GM23338 (cell line): Measurements from ENCODE around the gene FBXO24. TPM values are rescaled to one million over a fixed set of nuclear protein-coding genes. Genes with fewer than 3 reads are reported as not detected.

ENCODE experiments used
- ATAC-seq: fragments of 200-7000 bp; cut with Tn5 transposase; 3 replicates; pipeline ENCODE4 v1.9.1; 2020
- DNase-seq: peaks from one replicate; pipeline ENCODE4 v3.0.0-alpha.2; 2015; ENCODE audit warnings: low spot score
- H2AFZ ChIP-seq: fragments of 200-600 bp; sonication (generic); 2 replicates; pipeline ENCODE4 v1.8.0; 2016; ENCODE audit warnings: antibody characterized with exemption, mild to moderate bottlenecking, moderate library complexity
- H3F3A ChIP-seq: fragments of 200-600 bp; sonication (generic); replicated peaks from 2 replicates; pipeline ENCODE4 v1.8.0; 2017; ENCODE audit warnings: antibody characterized with exemption, mixed run types, low read depth
- H3K27ac ChIP-seq: fragments of 200-600 bp; sonication (generic); 2 replicates; pipeline ENCODE4 v1.6.1; 2016; ENCODE audit warnings: low read depth
- H3K27me3 ChIP-seq: fragments of 200-600 bp; sonication (generic); 2 replicates; pipeline ENCODE4 v1.8.0; 2016; ENCODE audit warnings: mild to moderate bottlenecking, mixed run types, moderate library complexity; ENCODE audit not compliant: insufficient read depth
- H3K36me3 ChIP-seq: fragments of 200-600 bp; sonication (generic); 2 replicates; pipeline ENCODE4 v1.8.0; 2016; ENCODE audit warnings: mild to moderate bottlenecking; ENCODE audit not compliant: insufficient read depth
- H3K4me1 ChIP-seq: fragments of 200-600 bp; sonication (generic); 2 replicates; pipeline ENCODE4 v1.8.0; 2016; ENCODE audit warnings: mild to moderate bottlenecking, moderate library complexity; ENCODE audit not compliant: insufficient read depth
- H3K4me2 ChIP-seq: fragments of 200-600 bp; sonication (generic); 2 replicates; pipeline ENCODE4 v1.7.1; 2017; ENCODE audit warnings: mixed run types
- H3K4me3 ChIP-seq: fragments of 200-600 bp; sonication (generic); 2 replicates; pipeline ENCODE4 v1.6.1; 2016; ENCODE audit warnings: mixed run types
- H3K79me2 ChIP-seq: fragments of 200-600 bp; sonication (generic); replicated peaks from 2 replicates; pipeline ENCODE4 v1.8.0; 2017; ENCODE audit warnings: mild to moderate bottlenecking; ENCODE audit not compliant: insufficient read depth
- H3K9me2 ChIP-seq: fragments of 200-600 bp; sonication (generic); 2 replicates; pipeline ENCODE4 v1.8.0; 2017; ENCODE audit not compliant: insufficient read depth
- H4K20me1 ChIP-seq: fragments of 200-600 bp; sonication (generic); replicated peaks from 2 replicates; pipeline ENCODE4 v1.8.0; 2017; ENCODE audit warnings: mild to moderate bottlenecking; ENCODE audit not compliant: insufficient read depth
- H3K27ac Mint-ChIP-seq: 2 replicates; pipeline ENCODE4 v1.8.0; 2020; ENCODE audit warnings: inconsistent platforms, mild to moderate bottlenecking, moderate library complexity, mixed read lengths
- H3K27me3 Mint-ChIP-seq: 3 replicates; pipeline ENCODE4 v1.8.0; 2022; ENCODE audit warnings: low read depth, mild to moderate bottlenecking, moderate library complexity, mixed read lengths, inconsistent platforms; ENCODE audit not compliant: insufficient read depth, poor library complexity
- H3K36me3 Mint-ChIP-seq: 3 replicates; pipeline ENCODE4 v1.8.0; 2021; ENCODE audit warnings: low read depth, mild to moderate bottlenecking, inconsistent platforms, moderate library complexity, mixed read lengths
- H3K4me1 Mint-ChIP-seq: 3 replicates; pipeline ENCODE4 v1.8.0; 2020; ENCODE audit warnings: mild to moderate bottlenecking, inconsistent platforms, mixed read lengths
- H3K4me3 Mint-ChIP-seq: 3 replicates; pipeline ENCODE4 v1.8.0; 2021; ENCODE audit warnings: moderate library complexity, mild to moderate bottlenecking, inconsistent platforms, mixed read lengths
- H3K9me3 Mint-ChIP-seq: 3 replicates; pipeline ENCODE4 v1.8.0; 2020; ENCODE audit warnings: moderate library complexity, mild to moderate bottlenecking, inconsistent platforms, mixed read lengths
- EZH2 ChIP-seq: fragments of 200-600 bp; sonication (generic); IDR thresholded peaks from one replicate; pipeline ENCODE4 v1.8.0; 2017; ENCODE audit warnings: antibody characterized with exemption, mild to moderate bottlenecking, low read depth; ENCODE audit not compliant: unreplicated experiment
- NANOG ChIP-seq: IDR thresholded peaks from 2 replicates; pipeline ENCODE4 v1.6.1; 2016; ENCODE audit warnings: antibody characterized with exemption, borderline replicate concordance
- POLR2AphosphoS5 ChIP-seq: IDR thresholded peaks from 2 replicates; pipeline ENCODE4 v1.6.1; 2016; ENCODE audit warnings: antibody characterized with exemption, low read depth
- STAT1 ChIP-seq: IDR thresholded peaks from one replicate; pipeline ENCODE4 v1.6.1; 2016; ENCODE audit warnings: antibody characterized with exemption; ENCODE audit not compliant: unreplicated experiment
- ZNF114 ChIP-seq: fragments of 250-450 bp; sonication (Bioruptor Pico); IDR thresholded peaks from 2 replicates; pipeline ENCODE4 v1.5.0; 2020; ENCODE audit warnings: mild to moderate bottlenecking, moderate library complexity
- ZNF331 ChIP-seq: fragments of 250-450 bp; sonication (Bioruptor Pico); IDR thresholded peaks from 2 replicates; pipeline ENCODE4 v1.5.0; 2020; ENCODE audit warnings: low read depth, mild to moderate bottlenecking, moderate library complexity
- polyA plus RNA-seq: library from polyadenylated mRNA; unstranded; fragments of >200 nt; fragmentation: Nextera tagmentation; extraction: Ambion mirVana; gene quantifications from 2 replicates; pipeline ENCODE4 v1.2.1, GENCODE V29; 2016
- total RNA-seq: library from RNA; depleted of rRNA; stranded (reverse); fragments of >200 nt; shearing (Covaris generic); gene quantifications from 2 replicates; pipeline ENCODE4 v1.2.3, GENCODE V29; 2014
- TF ChIP-seq, protein P1 (sequence below): IDR thresholded peaks from 2 replicates; pipeline ENCODE4 v1.6.1; 2016; ENCODE audit warnings: antibody characterized with exemption
- TF ChIP-seq, protein P2 (sequence below), 2 experiments: fragments of 200-600 bp in 1 of 2; sonication (generic) in 1 of 2; conservative IDR thresholded peaks; 2 replicates each; pipeline versions ENCODE4 v1.5.1 to v1.6.1; 2016 to 2017; ENCODE audit warnings: antibody characterized with exemption in 2 of 2, low read depth in 2 of 2, mild to moderate bottlenecking in 2 of 2, moderate library complexity in 1 of 2
- TF ChIP-seq, protein P3 (sequence below): IDR thresholded peaks from one replicate; pipeline ENCODE4 v1.6.1; 2018; ENCODE audit warnings: antibody characterized with exemption; ENCODE audit not compliant: unreplicated experiment
- TF ChIP-seq, protein P4 (sequence below): fragments of 250-450 bp; sonication (Bioruptor Pico); IDR thresholded peaks from 2 replicates; pipeline ENCODE4 v1.5.0; 2020; ENCODE audit warnings: mild to moderate bottlenecking, moderate library complexity

The FBXO24 gene
- total and polyA plus RNA-seq, 2 experiments from 2014 or later = 2.1 to 2.4 TPM

DNA sequence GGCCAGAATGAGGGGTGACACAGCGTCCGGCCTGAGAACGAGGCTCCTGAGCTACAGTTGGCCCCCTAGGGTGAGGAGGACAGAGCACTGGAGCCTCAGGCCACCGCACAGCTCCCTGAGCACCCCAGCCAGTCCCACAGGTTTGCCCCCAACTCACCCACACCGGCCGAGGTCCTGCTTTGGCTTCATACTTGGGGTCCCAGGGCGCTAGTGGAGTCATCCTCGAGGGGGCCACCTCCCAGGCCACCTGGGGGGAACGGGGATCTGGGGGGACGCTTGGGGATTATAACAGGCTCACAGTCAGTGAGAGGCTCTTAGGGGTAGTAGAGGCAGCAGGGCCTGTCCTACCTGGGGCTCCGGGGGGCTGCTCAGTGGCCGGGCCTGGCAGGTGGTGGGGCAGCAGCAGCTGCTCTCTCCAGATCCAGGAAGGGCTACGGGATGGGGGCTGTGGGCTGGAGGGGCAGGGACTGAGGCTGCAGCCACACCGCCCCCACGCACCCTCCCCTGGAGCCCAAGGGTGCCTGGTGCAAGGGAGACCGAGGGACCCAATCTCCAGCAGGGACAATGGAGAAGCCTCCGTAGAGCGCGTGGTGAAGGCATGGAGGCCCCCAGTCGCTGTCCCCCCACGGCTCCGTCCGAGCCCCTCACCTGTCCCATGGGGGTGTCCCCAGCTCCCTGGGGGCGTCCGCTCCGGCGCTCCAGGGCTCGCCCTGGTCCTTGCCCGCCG is 13.0 kb upstream of the FBXO24 start:
- H3K4me2 ChIP-seq = no peak overlapping the region
- Mint-ChIP-seq H3K4me1 (peaks cover 29% of the 10 kb centered on the region), H3K4me3 (no peak overlapping the region), H3K27ac (no peak overlapping the region), H3K36me3 (peaks cover 12% of the 10 kb centered on the region), H3K27me3 (peaks cover 36% of the 10 kb centered on the region), H3K9me3 (no peaks in the 10 kb centered on the region)
- H3K27ac ChIP-seq = no peak overlapping the region
- H2AFZ ChIP-seq = no peak overlapping the region
- no peaks in the 10 kb centered on the region for H3K79me2 ChIP-seq
- DNase-seq (no peak), ATAC-seq (no peak)
- no peak overlapping the region for H3K4me3 ChIP-seq
- H3F3A ChIP-seq = peaks cover 12% of the 10 kb centered on the region; the same call in 1 of the 2 replicates
- no peaks in the 10 kb centered on the region for H3K9me2 ChIP-seq
- peaks cover 13% of the 10 kb centered on the region; the same call in 1 of the 2 replicates for H3K27me3 ChIP-seq
- H4K20me1 ChIP-seq = no peaks in the 10 kb centered on the region
- peaks cover 29% of the 10 kb centered on the region for H3K4me1 ChIP-seq
- TF ChIP-seq STAT1 (no peak), ZNF331 (no peak), ZNF114 (CRISPR knock-in tag) (no peak), NANOG (no peak), POLR2AphosphoS5 (no peak), EZH2 (no peak)
- TF ChIP-seq, protein P1, sequence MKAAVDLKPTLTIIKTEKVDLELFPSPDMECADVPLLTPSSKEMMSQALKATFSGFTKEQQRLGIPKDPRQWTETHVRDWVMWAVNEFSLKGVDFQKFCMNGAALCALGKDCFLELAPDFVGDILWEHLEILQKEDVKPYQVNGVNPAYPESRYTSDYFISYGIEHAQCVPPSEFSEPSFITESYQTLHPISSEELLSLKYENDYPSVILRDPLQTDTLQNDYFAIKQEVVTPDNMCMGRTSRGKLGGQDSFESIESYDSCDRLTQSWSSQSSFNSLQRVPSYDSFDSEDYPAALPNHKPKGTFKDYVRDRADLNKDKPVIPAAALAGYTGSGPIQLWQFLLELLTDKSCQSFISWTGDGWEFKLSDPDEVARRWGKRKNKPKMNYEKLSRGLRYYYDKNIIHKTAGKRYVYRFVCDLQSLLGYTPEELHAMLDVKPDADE = no peak
- TF ChIP-seq, protein P2, sequence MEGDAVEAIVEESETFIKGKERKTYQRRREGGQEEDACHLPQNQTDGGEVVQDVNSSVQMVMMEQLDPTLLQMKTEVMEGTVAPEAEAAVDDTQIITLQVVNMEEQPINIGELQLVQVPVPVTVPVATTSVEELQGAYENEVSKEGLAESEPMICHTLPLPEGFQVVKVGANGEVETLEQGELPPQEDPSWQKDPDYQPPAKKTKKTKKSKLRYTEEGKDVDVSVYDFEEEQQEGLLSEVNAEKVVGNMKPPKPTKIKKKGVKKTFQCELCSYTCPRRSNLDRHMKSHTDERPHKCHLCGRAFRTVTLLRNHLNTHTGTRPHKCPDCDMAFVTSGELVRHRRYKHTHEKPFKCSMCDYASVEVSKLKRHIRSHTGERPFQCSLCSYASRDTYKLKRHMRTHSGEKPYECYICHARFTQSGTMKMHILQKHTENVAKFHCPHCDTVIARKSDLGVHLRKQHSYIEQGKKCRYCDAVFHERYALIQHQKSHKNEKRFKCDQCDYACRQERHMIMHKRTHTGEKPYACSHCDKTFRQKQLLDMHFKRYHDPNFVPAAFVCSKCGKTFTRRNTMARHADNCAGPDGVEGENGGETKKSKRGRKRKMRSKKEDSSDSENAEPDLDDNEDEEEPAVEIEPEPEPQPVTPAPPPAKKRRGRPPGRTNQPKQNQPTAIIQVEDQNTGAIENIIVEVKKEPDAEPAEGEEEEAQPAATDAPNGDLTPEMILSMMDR (conservative IDR thresholded peaks at IDR 0.05; ENCODE audit: low read depth in 2 of 2) = no peak
- TF ChIP-seq, protein P3, sequence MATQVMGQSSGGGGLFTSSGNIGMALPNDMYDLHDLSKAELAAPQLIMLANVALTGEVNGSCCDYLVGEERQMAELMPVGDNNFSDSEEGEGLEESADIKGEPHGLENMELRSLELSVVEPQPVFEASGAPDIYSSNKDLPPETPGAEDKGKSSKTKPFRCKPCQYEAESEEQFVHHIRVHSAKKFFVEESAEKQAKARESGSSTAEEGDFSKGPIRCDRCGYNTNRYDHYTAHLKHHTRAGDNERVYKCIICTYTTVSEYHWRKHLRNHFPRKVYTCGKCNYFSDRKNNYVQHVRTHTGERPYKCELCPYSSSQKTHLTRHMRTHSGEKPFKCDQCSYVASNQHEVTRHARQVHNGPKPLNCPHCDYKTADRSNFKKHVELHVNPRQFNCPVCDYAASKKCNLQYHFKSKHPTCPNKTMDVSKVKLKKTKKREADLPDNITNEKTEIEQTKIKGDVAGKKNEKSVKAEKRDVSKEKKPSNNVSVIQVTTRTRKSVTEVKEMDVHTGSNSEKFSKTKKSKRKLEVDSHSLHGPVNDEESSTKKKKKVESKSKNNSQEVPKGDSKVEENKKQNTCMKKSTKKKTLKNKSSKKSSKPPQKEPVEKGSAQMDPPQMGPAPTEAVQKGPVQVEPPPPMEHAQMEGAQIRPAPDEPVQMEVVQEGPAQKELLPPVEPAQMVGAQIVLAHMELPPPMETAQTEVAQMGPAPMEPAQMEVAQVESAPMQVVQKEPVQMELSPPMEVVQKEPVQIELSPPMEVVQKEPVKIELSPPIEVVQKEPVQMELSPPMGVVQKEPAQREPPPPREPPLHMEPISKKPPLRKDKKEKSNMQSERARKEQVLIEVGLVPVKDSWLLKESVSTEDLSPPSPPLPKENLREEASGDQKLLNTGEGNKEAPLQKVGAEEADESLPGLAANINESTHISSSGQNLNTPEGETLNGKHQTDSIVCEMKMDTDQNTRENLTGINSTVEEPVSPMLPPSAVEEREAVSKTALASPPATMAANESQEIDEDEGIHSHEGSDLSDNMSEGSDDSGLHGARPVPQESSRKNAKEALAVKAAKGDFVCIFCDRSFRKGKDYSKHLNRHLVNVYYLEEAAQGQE = no peak
- TF ChIP-seq, protein P4, sequence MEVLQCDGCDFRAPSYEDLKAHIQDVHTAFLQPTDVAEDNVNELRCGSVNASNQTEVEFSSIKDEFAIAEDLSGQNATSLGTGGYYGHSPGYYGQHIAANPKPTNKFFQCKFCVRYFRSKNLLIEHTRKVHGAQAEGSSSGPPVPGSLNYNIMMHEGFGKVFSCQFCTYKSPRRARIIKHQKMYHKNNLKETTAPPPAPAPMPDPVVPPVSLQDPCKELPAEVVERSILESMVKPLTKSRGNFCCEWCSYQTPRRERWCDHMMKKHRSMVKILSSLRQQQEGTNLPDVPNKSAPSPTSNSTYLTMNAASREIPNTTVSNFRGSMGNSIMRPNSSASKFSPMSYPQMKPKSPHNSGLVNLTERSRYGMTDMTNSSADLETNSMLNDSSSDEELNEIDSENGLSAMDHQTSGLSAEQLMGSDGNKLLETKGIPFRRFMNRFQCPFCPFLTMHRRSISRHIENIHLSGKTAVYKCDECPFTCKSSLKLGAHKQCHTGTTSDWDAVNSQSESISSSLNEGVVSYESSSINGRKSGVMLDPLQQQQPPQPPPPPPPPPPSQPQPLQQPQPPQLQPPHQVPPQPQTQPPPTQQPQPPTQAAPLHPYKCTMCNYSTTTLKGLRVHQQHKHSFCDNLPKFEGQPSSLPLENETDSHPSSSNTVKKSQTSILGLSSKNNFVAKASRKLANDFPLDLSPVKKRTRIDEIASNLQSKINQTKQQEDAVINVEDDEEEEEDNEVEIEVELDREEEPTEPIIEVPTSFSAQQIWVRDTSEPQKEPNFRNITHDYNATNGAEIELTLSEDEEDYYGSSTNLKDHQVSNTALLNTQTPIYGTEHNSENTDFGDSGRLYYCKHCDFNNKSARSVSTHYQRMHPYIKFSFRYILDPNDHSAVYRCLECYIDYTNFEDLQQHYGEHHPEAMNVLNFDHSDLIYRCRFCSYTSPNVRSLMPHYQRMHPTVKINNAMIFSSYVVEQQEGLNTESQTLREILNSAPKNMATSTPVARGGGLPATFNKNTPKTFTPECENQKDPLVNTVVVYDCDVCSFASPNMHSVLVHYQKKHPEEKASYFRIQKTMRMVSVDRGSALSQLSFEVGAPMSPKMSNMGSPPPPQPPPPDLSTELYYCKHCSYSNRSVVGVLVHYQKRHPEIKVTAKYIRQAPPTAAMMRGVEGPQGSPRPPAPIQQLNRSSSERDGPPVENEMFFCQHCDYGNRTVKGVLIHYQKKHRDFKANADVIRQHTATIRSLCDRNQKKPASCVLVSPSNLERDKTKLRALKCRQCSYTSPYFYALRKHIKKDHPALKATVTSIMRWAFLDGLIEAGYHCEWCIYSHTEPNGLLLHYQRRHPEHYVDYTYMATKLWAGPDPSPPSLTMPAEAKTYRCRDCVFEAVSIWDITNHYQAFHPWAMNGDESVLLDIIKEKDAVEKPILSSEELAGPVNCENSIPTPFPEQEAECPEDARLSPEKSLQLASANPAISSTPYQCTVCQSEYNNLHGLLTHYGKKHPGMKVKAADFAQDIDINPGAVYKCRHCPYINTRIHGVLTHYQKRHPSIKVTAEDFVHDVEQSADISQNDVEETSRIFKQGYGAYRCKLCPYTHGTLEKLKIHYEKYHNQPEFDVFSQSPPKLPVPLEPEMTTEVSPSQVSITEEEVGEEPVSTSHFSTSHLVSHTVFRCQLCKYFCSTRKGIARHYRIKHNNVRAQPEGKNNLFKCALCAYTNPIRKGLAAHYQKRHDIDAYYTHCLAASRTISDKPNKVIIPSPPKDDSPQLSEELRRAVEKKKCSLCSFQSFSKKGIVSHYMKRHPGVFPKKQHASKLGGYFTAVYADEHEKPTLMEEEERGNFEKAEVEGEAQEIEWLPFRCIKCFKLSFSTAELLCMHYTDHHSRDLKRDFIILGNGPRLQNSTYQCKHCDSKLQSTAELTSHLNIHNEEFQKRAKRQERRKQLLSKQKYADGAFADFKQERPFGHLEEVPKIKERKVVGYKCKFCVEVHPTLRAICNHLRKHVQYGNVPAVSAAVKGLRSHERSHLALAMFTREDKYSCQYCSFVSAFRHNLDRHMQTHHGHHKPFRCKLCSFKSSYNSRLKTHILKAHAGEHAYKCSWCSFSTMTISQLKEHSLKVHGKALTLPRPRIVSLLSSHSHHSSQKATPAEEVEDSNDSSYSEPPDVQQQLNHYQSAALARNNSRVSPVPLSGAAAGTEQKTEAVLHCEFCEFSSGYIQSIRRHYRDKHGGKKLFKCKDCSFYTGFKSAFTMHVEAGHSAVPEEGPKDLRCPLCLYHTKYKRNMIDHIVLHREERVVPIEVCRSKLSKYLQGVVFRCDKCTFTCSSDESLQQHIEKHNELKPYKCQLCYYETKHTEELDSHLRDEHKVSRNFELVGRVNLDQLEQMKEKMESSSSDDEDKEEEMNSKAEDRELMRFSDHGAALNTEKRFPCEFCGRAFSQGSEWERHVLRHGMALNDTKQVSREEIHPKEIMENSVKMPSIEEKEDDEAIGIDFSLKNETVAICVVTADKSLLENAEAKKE (CRISPR knock-in tag) = no peak
- peaks cover 5% of the 10 kb centered on the region; the same call in 1 of the 2 replicates for H3K36me3 ChIP-seq
